ENCODE results near the gene E4F1. TPM values are rescaled to one million over a fixed set of nuclear protein-coding genes. Genes with fewer than 3 reads are reported as not detected.
A peak's percentile ranks its signal among the peaks of the same experiment; 100 is the strongest.
"Not testable (repeated sequence)": the region's sequence is repeated elsewhere in the genome, so short reads cannot be mapped to it uniquely, and the experiment has no call there.

The E4F1 gene
- total RNA-seq, 1 experiment from 2014 or later = 29.9 TPM

GRCh38 chr16:2244926-2245795 lies 21.8 kb downstream of the E4F1 start:
- DNase-seq (ENCODE audit: low spot score) = no peak

- DNase-seq (ENCODE audit: low spot score) = no peak
These were observed 23.0 kb downstream of the E4F1 start for GRCh38 chr16:2246301-2246885.

- peak; percentile 49 for DNase-seq (ENCODE audit: low spot score)
These were observed 27.4 kb downstream of the E4F1 start for GRCh38 chr16:2250652-2251295.

GRCh38 chr16:2251296-2252111 lies 28.1 kb downstream of the E4F1 start, which contains the start of gene ECI1:
Gene ECI1, minus strand, starts transcription at chr16:2251587. Its CDS starts 21 bp downstream, at chr16:2251566.
- peak; percentile 93 for DNase-seq (ENCODE audit: low spot score)

GRCh38 chr16:2252806-2253148 lies 29.4 kb downstream of the E4F1 start:
- no peak for DNase-seq (ENCODE audit: low spot score)

GRCh38 chr16:2253293-2253692 lies 29.9 kb downstream of the E4F1 start:
- no peak for DNase-seq (ENCODE audit: low spot score)

- DNase-seq (ENCODE audit: low spot score) = no peak
These were observed 33.2 kb downstream of the E4F1 start for GRCh38 chr16:2256531-2257140.

- no peak for DNase-seq (ENCODE audit: low spot score)
These were observed 34.3 kb downstream of the E4F1 start for GRCh38 chr16:2257726-2258125.

GRCh38 chr16:2258530-2258929 lies 35.1 kb downstream of the E4F1 start:
- not testable (repeated sequence) for DNase-seq (ENCODE audit: low spot score)

- DNase-seq (ENCODE audit: low spot score) = no peak
These were observed 36.9 kb downstream of the E4F1 start for GRCh38 chr16:2260250-2260649.

- not testable (repeated sequence) for DNase-seq (ENCODE audit: low spot score)
These were observed 39.6 kb downstream of the E4F1 start for GRCh38 chr16:2263026-2263425.

GRCh38 chr16:2266887-2267286 lies 43.5 kb downstream of the E4F1 start:
- DNase-seq (ENCODE audit: low spot score) = peak; percentile 39

GRCh38 chr16:2267505-2267912 lies 44.1 kb downstream of the E4F1 start:
- not testable (repeated sequence) for DNase-seq (ENCODE audit: low spot score)

- DNase-seq (ENCODE audit: low spot score) = peak; percentile 85
These were observed 44.7 kb downstream of the E4F1 start, which contains the start of gene RNPS1 for GRCh38 chr16:2267913-2268666. Gene RNPS1, minus strand, starts transcription at chr16:2268126. Its CDS starts 3,483 bp downstream, at chr16:2264643.

- no peak for DNase-seq (ENCODE audit: low spot score)
These were observed 46.7 kb downstream of the E4F1 start for GRCh38 chr16:2270070-2270462.

GRCh38 chr16:2270588-2271470 lies 47.4 kb downstream of the E4F1 start:
- DNase-seq (ENCODE audit: low spot score) = no peak

- no peak for DNase-seq (ENCODE audit: low spot score)
These were observed 48.6 kb downstream of the E4F1 start for GRCh38 chr16:2271848-2272461.

- no peak for DNase-seq (ENCODE audit: low spot score)
These were observed 50.1 kb downstream of the E4F1 start for GRCh38 chr16:2273484-2273883.

GRCh38 chr16:2273931-2274330 lies 50.5 kb downstream of the E4F1 start:
- no peak for DNase-seq (ENCODE audit: low spot score)

Data from A172 (cell line).